NCI-H345 treated with DMSO at 0.1 percent for 48 hours (cell line): ENCODE data around the gene TRDN.

Source experiments
- DNase-seq: peaks from one replicate; lab custom pipeline; 2025; ENCODE audit not compliant: unreplicated experiment; lab: John Stamatoyannopoulos, UW

Gene TRDN

DNA sequence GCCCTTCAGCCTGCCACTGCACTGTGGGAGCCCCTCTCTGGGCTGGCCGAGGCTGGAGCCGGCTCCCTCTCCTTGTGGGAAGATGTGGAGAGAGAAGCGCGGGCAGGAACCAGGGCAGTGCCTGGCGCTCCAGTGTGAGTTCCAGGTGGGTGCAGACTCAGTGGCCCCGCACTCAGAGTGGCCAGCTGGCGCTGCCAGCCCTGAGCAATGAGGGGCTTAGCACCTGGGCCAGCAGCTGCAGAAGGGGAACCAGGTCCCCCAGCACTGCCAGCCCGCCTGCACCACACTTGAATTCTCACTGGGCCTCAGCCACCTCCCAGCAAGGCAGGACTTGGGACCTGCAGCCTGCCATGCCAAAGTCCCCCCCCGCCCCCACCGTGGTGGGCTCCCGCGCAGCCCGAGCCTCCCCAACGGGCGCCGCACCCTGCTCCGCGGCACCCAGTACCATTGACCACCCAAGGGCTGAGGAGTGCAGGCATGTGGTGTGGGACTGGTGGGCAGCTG is 434.8 kb downstream of the TRDN start:
- DNase-seq, result no peak

DNA sequence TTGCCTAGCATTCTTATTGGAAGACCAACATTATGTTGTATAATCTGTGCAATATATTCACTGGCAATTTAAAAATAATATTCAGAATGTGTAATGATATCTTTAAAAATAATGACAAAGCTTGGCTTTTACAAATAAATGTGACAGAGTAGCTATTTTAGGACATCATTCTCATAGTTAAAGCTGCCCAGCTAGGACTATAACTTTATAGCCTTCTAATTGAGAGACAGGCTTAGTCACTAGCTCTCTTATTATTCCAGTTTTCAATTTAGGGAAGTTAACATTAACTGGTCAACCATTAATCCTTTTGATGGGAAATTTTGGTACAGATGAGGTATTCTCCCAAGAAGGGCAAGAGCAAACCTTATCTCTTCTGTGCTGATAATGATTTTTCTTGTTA is 443.5 kb downstream of the TRDN start:
- DNase-seq, result no peak

DNA sequence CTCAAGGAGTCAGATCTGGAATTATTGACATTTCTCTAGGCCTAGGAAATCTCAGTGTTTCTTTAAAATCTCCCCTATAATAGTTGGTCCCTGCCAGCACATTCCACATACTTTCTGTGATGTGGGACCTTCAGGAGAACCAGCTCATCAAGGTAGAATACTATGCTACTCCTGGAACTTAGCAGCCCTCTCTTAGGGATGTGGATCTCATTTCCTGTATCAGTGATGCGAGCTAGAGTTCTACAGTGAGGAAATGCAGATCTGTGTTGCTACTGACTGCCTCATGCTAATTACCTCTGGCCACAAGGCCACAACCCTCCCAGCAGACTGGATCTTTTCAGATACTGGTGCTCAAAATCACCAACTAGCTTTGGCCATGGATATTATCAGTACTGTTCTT is 446.9 kb downstream of the TRDN start:
- DNase-seq, result no peak

DNA sequence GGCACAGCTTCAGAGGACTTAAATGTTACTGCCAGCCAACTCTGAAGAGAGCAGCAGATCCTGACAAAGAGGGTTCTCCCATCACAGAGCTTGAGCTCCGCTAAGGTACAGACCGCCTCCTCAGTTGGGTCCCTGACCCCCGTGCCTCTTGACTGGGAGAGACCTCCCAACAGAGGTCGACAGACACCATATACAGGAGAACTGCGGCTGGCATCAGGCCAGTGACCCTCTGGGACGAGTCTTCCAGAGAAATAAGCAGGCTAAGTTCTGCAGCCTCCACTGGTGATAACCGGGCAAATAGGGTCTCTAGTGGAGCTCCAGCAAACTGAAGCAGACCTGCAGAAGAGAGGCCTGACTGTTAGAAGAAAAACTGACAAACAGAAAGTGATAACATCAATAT is 453.8 kb downstream of the TRDN start:
- DNase-seq, result no peak

DNA sequence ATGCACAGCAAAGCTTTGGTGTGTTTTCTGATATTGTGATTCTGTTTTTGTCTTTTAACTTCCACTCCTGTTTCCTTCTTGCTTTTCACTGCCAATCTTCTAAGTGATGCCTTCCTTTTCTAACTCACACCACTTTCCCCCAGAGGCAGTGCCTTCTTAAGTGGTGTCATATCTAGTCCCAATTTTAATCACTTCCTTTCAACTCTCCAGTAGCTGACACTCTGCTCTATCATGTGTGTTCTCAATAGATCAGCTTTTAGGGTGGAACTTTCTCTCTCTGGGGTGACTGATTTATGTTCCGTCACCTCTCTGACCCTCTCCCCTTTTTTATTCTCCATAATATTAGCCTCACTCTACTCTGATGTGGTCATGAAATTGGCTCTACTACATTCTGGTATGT is 460.0 kb downstream of the TRDN start:
- DNase-seq, result no peak

DNA sequence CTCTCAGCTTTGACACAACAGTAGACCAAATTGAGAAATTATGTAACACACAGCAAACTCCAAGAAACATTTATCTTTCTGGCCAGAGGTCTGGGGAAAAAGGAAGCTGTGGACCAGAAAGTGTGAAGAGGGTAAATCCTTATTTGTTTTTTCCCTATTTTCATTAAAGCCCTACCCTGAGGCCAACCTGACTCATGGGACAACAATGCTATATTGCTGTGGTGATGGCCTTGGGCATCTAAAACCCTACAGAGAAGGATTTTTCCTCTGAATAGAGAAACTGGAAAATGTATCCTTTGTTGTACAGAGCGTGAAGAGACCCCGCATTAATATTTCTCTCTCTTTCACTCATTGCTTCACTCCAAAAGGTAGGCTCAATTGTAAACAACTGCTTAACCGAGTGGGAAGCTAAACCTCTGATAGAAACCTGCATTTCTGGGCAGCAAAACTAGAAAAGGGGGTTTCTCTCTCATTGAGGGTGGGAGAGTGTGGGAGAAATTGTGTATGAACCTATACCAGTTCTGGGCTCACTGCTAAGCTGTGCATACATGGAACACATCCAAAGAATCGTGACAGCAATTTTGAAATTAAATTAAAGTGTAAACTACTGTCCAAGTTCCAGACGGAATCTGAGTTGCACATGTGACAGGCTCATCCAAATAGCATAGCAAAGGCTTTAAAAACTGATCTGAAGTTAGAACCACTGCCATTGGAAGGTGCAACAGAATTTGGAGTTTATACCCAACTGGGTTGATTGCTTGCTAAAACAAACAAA is 465.2 kb downstream of the TRDN start:
- no peak for DNase-seq

DNA sequence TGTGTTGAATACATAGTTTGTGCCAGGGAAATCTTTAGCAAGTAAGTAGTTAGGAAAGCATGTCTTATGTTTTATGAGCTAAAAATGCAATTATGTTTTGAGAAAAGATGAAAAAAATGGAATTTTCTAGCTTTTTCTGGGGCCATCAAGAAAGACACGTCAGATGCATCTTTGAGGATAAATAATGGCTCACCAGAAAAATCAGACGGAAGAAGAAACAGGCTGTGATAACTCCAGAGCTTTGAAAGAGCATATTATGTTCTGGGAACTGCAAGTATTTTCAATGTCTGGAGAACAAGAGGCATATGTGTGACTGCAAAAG is 467.0 kb downstream of the TRDN start:
- DNase-seq, result no peak

DNA sequence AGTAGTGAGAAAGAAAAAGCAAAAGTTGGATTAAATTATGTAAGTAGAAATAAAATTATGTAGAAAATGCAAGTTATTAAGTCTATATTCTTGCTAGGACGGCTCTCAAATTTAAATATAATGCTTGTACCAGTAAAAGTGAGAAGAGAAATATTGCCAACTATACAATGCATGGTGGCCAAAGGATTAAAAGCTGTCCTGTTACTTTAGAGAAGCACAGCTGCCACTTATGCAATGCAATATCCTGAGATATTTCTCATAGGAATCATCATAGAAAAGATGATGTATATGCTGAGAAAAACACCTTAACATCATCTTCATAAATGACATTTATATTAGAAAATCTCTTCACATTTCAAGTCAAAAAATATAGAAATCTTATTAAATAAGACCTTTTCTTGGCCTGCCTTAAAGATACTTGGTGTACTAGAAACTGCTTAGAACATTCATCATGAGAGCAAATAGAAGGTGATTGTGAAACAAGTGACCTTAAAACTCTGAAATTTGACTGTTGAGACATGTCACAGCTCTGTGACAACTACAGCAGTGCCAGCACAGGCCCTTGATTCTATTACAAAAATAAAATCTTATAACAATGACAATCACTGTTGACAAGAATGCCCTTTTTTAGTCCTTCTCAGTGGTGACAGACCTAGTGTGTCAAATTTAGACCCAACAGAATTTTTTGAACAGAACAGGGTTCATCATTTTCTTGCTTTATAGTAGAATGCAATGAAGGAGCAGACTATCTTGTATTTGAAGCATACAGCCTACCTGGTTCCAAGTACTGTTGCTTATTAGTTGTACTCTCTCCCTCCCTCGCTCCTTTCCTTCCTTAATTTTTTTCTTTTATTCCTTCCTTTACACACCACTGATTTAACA is 467.6 kb downstream of the TRDN start:
- no peak for DNase-seq

DNA sequence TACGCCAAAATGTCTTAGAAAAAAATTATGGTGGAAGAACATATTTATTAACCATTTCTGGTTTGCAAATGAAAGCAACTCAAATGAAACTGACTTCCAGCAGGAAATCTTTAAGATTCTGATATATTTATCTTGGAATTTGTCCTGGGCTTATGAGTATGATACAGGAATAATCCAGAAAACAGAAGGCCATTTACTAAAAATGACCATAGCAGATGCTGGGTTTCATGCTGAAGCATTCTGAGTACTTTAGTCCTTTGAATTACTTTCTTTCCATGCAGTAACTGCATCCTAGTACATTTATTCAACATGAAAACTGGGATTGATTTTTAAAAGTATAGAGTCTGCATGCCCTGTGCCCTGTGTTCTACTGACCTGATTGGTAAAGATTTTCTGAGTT is 468.3 kb downstream of the TRDN start:
- no peak for DNase-seq
